GM18858 (cell line): ENCODE data around the gene SMAD5.

Experiments
- ATAC-seq: cut with Tn5 transposase; IDR thresholded peaks from one replicate; pipeline ENCODE4 v1.9.1; 2021; ENCODE audit not compliant: unreplicated experiment

Gene SMAD5

DNA sequence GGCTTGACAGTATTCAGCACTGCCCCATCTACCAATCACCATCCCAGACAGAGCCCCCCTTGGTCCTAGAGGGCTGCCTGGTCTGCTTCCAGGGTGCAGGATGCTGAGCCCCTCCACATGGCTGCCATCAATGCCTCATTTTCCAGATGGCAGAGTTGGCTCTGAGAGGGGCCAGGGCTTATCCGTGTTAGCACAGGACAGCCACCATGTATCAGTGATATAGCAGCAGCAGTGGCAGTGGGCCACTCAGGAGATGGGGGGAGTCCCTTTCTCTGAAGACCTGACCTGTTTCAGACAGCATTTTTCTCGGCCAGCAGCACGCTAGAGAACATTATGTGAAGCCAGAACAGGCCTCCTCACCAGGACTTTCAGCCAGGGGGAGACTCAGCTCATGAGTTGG is 61.9 kb downstream of the SMAD5 start:
- no peak for ATAC-seq

DNA sequence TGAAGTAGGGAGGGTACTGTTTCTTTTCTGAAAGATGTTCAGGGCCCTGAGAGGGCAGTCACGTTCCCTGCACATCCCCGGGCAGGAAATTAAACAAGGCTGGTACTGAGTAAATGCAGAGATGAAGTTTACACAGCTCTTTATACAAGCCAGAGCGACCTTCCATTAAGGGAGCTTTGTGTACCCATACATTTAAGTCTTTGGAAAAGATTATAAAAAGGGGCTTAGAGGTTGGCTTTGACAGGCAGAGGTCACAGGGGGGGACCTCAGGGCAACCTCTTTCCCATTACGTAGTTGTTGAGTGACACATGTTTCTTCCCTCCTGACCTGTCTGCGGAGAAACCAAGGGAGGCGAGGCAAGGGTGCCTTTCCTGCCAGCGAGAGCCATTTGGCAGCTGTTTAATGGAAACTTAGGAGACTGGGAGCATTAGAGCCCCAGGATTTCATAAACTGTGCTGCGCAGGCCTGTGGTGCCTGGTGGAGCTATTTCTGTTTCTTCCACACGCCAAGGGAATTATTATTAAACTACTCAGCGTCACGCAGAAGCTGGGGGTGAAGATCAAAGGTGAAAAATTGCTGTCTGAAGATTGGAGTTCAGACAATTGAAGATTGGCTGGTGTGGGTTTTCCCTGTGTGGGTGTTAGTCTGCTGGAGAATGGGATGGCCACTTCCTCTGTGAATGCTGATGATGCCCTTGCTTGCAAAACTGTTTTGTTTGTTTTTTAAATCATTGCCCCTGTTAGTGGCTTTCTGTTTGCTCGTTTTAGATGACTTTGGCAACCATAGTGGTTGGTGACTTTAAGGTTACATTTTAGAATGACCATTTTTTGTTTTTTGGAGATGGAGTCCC is 63.6 kb downstream of the SMAD5 start:
- ATAC-seq: no peak

- ATAC-seq: no peak
These were observed 65.0 kb downstream of the SMAD5 start for GRCh38 chr5:136197462-136198142.

DNA sequence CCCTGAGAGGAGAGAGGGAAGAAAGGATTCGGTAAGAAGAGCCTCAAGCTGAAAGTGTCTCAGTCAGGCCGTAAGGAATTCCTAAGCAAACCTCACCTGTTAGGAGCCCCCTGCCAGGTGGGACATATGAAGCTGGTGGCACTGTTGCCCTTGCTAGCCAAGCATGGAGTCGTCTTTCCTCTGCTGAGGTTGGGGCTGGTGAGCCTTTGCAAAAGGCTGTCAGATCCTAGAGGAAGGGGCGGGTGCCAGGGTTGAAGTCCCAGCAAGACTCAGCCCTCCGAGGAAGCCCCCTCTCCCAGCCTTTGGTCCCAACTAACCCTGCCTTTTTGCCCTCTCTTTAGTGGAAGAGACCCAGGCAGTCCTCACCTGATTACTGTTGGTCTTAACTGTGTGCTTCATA is 65.8 kb downstream of the SMAD5 start:
- ATAC-seq: no peak

DNA sequence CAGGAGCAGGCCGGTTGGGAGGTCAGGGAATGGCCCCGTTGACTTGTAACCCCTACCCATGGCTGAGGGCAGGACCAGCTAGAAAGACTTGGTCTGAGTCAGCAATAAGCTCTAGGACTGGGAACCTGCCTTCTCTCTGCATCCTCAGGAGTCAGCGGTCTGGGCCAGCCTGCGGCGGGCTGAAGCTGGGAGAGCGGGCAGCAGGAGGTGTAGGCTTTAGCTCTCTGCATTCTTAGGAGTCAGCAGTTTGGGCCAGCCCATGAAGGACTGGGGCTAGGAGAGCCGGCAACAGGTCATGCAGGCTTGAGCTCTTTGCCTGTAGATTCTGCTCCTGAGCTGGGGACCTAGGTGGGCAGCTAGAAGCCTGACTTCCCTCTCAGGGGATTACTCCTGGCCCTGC is 66.8 kb downstream of the SMAD5 start:
- ATAC-seq: no peak

DNA sequence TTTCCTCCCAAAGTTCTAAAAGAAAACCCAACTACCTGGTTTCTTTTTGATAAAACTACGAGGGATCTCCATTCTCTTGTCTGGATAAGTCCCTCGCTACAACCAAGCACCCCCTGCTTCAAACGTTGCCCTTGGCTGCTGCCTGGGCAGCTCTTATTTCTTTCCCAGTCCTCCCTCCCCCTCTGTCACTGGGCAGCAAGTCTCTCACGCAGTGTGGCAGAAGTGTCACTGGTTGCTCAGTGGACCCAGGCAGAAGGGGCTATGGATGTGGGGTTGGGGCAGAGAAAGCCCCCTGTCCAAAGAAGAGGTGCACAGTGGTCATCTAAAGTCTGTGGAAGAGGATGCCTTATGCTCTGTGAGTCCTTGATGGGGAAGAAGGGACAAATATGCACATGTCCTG is 67.5 kb downstream of the SMAD5 start:
- ATAC-seq: no peak

- no peak for ATAC-seq
These were observed 68.1 kb downstream of the SMAD5 start for GRCh38 chr5:136200761-136201160.

DNA sequence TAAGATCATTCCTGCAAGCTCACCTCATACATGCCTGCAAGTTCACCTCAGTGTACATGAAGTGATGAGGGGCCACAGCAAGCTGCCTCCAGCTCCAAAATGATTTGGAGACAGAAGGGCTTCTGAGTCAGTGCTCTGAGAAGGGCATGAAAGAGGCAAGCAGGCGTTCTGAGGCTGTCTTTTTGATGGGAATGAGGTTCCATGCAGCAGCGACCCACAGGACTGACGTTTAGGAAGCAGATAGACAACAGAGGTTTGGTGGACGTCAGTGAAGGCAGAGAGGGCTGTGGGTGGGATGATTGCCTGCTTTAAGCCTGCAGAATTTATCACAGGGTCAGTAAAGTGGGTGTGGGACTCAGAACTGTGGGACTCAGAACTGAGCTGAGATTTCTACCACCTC is 69.2 kb downstream of the SMAD5 start:
- no peak for ATAC-seq

DNA sequence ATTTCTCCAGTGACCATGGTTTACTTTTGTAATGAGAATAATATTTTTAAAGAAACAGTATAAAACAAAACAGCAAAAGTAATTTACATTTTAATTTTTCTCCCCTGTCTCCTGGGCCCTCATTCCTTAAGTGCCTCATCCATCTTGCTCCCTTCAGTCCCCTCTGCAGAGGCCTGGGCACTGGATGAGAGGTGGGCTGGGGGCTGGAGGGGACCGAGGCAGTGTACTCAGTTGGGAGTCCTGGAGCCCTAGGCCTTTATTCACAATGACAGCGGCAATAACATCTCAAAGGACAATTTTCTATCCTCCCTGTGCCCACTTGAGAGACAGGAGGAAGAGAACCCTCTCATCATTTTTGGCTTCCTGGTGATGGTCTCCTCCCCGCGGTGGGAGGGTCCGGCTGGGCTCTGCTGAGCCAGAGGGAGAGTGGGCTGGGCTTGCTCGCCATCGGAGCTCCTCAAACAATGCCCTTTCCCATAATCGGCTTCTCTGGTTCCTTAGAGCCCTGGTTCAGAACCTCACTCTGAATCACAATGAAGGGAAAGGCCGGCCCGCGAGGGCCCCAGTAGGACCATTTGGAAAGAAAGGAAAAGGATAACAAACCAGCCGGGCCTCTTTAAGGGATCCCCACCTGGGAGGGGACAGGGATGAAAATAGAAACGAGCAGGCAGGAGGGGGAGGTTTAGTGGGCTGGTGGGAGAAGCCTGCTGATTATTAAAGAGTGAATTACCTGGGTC is 70.0 kb downstream of the SMAD5 start:
- ATAC-seq: no peak

GRCh38 chr5:136203303-136203922 is 70.8 kb downstream of the SMAD5 start:
- no peak for ATAC-seq

GRCh38 chr5:136205061-136205702 is 72.5 kb downstream of the SMAD5 start:
- ATAC-seq: no peak

GRCh38 chr5:136205941-136206340 is 73.3 kb downstream of the SMAD5 start:
- no peak for ATAC-seq

- ATAC-seq: no peak
These were observed 73.7 kb downstream of the SMAD5 start for GRCh38 chr5:136206361-136206760.

DNA sequence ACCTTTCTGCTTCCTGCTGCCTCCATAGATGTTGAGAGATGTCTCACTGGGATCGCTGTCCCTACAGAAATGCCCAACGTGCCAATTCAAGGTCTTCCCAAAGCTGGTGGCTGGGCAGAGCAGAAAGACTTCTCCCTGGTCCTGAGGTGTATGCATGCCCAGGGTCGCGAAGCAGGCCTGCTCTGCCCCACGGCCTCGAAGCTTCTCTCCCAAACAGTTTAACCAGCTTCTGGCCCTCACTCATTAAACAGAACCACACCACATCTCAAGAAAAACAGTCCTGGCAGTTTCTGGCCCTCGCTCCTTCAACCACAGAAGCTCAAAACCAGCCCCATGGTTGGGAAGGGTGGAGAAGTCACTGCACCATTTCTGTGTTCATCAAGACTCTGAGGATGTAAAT is 75.0 kb downstream of the SMAD5 start:
- no peak for ATAC-seq

DNA sequence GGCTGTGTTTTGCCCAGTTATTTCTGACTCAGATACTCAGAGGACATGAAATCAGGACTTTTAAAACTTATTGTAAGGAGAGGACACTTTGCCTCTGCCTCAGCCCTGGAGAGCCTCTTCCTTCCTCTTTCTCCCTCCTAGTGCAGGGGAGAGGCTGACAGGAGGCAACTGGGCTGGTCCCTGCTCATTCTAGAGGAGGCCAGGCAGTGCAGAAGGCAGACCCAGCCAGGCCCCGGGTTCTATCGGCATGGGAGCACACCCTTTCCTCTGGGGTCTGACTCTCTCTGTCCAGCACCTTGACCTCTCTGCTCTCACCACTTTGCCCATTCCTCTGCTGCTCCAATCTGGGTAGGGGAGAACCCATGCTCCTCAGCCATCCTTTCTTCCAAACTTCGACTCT is 76.3 kb downstream of the SMAD5 start:
- no peak for ATAC-seq

DNA sequence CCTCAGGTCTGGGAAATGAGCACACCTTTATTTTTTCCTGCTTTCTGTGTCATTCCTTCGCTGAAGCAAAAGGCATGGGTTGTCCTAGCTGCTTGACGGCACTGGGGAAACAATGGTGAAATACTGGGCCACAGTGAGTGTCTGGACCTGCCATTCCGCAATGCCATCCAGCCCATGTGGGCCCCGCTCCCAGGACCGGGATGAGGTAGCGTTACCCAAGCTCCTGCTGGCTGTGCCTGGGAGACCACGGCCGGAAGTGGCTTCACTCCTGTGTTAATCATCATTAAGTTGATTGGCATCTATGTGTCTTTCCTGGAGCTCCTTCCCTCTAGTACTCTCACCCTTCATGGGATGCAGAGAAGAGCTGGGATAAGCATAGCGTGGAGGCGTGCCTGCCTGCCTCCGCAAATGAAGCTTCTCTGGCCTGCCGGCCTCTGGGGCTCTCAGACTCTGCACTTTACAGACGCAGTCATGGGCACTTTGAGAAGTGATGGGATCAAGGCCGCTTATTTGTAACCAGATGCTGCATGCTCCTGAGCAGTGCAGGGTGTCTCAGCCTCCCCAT is 76.8 kb downstream of the SMAD5 start:
- ATAC-seq: no peak

- ATAC-seq: no peak
These were observed 77.6 kb downstream of the SMAD5 start for GRCh38 chr5:136210259-136210658.

- no peak for ATAC-seq
These were observed 78.8 kb downstream of the SMAD5 start for GRCh38 chr5:136211282-136212040.

DNA sequence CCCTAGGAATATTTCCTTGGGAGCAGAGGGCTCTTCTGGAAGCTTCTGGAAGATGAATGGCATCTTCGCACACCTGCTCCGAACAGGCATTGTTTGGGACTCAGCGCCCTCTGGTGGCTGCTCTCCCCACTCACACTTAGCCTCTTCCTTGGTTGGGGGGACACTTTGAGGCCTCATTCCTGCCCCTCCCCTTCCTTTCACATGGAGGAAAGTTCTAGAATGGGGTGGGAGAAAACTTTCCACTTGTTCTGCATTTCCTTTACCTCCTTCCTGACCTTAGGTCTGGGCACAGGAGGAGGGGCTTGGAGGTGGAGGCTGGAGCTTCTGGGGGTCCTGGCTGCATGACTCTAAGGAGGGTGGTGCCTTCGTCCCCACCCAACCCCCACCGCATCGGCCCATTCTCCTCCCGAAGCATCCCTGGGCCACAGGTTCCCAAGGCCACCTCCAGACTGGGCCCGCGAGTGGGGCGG is 79.6 kb downstream of the SMAD5 start:
- no peak for ATAC-seq
